ENCODE data around the gene GNAT1.

DNA sequence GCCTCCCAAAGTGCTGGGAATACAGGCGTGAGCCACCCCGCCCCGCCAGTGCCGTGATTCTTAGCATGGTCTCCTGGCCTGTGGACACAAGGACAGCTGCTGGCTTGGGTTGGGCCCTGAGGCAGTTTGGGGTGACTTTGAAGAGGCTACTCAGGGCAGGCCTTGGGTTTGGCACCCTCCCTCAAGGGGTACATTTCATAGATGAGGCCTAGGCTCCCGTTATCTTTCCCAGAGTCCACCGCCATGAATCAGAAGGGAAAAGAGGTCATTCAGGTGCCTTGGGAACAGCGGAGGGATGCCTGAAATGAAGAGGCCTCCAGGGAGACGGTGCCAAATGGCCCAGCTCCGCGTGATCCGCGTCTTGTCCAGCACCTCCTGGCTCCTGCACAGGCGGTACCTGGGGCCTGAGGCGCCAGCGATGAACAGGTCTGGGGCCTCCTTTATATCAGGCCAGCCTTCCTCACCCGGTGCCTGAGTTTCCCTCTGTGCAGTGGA is 53.9 kb downstream of the GNAT1 start:
- TF ChIP-seq EP300 (IDR thresholded peaks at IDR 0.05) (no peak), POLR2AphosphoS5 (IDR thresholded peaks at IDR 0.05) (no peak)
- TF ChIP-seq, protein P1, sequence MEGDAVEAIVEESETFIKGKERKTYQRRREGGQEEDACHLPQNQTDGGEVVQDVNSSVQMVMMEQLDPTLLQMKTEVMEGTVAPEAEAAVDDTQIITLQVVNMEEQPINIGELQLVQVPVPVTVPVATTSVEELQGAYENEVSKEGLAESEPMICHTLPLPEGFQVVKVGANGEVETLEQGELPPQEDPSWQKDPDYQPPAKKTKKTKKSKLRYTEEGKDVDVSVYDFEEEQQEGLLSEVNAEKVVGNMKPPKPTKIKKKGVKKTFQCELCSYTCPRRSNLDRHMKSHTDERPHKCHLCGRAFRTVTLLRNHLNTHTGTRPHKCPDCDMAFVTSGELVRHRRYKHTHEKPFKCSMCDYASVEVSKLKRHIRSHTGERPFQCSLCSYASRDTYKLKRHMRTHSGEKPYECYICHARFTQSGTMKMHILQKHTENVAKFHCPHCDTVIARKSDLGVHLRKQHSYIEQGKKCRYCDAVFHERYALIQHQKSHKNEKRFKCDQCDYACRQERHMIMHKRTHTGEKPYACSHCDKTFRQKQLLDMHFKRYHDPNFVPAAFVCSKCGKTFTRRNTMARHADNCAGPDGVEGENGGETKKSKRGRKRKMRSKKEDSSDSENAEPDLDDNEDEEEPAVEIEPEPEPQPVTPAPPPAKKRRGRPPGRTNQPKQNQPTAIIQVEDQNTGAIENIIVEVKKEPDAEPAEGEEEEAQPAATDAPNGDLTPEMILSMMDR (IDR thresholded peaks at IDR 0.05): no peak
